Midbrain (tissue), 1 donor: ENCODE measurements around the gene LHB.

Experiments
- DNase-seq: peaks from one replicate; lab custom pipeline; 2025; lab: John Stamatoyannopoulos, UW

Gene LHB

DNA sequence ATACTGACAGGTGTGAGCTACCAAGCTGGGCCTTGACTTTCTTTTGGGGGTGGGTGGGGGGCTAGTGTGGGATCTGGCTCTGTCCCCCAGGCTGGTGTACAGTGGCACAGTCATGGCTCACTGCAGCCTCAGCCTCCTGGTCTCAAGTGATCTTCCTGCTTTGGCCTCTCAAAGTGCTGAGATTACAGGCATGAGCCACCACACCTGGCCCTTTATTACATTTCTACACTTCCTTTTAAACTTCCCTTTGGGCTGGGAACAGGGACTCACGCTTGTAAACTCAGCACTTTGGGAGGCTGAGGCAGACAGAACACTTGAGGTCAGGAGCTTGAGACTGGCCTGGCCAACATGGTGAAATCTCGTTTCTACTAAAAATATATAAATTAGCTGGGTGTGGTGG, 39.8 kb downstream of the LHB start:
- no peak for DNase-seq

DNA sequence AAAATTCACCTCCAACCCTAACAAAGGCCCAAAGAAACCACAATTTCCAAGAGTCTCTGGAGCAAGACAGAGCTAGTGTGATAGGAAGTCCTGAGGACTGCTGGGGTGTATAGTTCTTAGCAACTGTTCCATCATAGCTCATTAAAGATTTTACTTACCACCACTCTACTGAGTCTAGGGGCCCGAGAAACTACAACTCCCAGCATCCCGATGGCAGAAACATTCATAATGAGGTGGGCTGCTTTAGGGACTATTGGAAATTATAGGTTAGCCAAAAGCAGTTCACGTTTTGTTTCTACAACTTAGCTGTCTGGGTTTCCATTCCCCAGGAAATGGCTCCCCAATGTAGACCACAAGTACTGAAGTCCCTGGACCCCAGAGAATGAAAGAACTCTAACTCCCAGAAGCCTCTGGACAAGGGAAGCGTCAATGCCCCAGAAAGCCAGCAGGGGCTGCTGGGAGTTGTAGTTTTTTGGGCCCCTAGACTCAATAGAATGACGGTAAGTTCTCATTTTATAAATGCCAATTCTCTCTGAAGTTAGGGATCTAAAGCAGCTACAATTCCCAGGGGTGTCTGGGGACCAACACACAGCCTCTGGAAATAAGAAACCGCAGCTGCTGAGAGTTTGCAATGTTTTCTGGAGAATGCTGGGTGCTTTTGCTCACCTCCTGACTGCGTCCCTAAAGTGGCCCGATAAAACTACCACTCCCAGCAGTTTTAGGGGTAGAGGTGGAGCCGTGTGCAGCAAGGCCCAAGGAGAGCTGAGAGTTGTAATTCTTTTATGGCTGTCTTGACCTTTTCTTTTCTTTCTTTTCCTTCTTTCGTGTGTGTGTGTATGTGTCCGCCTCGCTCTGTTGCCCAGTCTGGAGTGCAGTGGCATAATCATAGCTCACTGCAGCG, 40.7 kb downstream of the LHB start:
- DNase-seq: no peak

DNA sequence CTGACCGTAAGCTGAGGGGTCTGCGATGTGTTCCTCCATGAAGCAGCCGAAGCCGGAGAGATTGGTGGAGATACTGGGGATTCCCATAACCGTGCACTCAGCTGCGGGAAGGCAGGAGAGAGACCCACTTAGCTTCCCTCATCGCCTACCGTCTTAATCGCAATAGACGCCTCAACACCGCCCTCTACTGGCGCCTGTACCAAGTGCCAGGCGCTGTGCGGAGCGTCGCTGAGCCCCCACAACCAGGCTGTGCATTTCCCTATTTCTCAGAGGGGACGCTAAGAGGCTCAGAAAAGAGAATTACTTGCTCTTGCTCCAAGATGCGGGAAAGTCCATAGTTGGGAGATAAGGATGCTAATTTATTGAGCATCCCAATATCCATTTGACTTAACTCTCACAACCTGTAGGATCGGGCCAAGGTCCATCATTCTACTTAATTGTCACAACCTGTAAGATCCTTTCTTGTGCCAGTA, 45.9 kb downstream of the LHB start:
- peak; percentile 77 for DNase-seq

DNA sequence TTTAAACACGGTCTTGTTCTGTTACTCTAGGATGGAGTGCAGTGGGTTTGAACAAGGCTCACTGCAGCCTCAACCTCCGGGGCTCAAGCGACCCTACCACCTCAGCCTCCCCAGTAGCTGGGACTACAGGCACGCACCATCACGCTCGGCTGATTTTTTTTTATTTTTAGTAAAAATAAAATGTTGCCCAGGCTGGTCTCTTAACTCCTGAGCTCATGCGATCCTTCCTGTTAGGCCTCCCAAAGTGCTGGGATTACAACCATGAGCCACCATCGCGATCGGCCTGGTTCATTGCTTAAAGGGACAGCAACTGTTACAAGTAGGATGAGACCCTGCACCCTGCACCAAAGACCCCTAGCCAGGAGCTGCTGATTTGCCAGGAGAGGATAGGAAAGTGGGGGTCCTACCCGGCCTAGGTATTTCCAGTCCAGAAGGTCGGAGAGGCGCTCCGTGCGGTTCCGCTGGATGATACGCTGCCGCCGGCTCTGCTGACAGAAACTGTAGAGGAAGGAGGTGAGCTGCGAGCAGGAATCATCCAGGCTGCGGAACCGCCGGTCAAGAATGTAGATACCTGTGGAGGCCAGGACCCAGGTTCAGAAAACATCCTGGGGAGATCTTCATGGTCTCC, 46.6 kb downstream of the LHB start:
- no peak for DNase-seq

DNA sequence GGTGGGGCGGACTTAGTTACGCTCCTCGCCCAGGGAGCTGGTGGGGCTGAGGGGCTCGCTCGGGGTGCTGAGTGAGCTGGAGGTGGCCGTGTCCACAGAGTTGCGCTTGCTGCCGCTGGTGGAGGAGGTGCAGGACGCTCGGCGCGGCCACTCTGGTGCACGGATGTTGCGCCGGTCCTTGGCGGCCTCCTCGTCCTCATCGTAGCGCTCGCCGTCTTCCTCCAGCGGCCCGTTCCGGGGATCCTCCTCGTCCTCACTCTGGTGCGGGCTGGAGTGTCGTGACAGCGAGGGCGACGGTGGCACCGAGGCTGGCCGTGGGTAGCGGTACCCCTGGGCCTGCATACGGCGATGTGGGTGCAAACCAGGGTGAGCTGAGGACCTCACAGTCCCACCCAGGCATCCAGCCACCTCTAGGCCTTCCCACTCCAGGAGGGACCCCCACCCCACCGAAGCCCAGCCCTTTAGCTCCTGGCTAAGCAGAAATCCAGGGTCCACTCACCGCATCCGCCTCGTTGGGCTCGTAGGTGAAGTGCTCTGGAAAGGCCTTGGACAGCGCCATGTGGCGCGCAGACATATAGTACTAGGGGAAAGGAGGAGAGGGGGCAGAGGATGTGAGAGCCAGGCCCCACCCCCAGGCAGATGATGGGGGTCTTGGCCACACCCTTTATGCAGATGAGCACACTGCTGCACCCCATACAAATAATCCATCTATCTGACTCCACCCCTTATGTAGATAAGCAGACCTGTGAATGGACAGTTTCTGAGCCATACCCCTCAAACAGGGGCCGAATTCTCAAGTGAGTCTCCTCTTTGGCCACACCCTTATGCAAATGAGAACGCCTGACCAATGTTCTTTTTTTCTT, 47.4 kb downstream of the LHB start:
- DNase-seq: no peak

DNA sequence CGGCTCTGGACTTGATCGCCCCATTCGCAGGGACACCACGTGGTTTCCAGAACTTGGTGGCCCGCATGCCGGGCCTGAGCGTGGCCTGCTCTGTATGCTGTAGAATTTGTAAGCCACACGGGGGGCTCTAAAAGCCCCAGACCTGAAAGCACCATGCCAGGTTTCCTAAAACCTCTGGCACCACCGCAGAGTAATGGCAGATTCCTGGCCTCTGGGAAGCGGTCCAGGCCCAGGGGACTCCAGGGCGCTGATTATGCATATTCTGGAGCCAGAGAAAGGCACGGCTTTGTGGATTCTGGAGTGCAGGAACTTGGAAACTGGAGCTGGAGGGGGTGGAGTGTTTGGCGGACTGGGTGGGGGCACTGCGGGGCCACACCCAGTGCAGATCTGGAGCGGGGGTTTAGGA, 48.1 kb downstream of the LHB start:
- DNase-seq: no peak

DNA sequence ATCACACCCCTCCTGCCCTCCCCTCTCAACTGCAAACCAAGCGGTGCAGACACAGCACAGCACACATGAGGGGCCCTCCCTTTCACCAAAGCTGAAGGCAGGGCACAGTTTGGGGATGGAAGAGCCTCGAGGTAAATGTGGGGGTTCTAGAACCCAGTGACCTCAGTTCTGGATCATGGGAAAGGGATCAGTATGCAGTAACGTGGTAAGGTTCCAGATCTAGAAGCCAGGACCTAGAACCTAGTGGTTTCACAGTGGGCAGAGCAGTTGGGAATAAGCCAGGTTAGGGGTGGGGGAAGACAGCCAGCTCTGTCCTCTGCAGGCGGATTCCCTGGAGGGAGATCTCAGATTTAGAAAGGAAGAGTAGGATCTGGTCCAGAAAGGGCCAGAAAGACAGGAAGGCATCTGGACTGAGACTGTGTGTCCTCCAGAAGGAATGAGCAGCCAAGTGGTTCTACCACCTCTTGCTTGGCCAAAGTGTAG, 48.7 kb downstream of the LHB start:
- no peak for DNase-seq

DNA sequence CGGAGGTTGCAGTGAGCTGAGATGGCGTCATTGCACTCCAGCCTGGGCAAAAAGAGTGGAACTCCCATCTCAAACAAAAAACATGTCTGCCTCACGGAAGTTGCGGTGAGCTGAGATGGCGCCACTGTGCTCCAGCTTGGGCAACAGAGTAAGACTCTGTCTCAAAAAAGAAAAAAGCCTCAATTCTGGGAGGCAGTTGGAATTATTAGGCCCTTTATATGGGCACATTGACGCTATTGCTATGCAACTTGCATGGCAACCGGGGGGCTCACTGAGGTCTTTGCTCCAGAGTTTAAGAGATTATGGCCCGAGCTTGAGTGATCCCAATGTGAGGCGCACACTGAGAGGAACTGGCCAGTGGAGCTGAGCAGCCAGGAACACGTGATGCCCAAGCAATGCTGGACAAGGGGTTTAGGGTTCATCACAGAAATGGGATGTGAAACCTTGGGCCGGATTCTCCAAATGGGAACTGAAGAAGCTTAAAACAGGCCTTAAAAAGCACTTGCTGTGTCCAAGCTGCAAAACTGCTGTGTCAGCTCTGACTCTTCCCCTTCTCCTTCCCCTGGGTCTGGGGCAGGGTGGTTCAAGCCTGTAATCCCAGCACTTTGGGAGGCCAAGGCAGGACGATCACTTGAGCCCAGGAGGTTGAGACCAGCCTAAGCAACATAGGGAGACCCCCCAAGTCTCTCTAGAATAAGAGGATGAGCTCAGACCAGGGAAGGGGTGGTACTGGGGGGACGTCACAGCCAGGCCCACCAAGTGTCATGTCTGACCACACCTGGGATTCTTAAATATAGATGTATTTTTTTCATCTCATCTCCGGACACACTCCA, 49.3 kb downstream of the LHB start:
- DNase-seq: peak; percentile 57

DNA sequence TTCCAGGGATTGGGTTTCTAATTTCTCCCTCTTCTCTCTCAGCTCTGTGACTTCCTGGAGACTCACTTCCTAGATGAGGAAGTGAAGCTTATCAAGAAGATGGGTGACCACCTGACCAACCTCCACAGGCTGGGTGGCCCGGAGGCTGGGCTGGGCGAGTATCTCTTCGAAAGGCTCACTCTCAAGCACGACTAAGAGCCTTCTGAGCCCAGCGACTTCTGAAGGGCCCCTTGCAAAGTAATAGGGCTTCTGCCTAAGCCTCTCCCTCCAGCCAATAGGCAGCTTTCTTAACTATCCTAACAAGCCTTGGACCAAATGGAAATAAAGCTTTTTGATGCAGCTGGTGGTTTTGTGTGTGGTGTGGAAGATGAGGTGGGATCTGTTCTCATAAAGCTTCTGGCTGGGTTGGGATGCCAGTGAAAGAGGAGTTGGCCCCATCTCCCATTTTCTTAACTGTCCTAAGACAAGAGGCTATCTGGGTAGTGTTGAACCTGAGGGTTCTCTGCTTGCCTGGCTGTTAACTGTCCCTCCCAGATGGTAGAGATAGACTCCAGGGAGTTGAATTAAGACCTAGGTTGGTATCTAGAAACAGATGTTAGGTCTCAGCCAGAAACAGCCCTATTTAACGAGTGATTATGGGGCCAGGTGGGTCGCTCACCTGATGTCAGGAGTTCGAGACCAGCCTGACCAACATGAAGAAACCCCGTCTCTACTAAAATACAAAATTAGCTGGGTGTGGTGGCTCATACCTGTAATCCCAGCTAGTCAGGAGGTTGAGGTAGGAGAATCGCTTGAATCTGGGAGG, 50.1 kb downstream of the LHB start:
- DNase-seq: no peak
